GM12892 (cell line): ENCODE data around the gene SEC23IP.

Experiments
- DNase-seq: peaks from one replicate; pipeline ENCODE4 v3.0.0; 2011; ENCODE audit not compliant: insufficient read length
- FAIRE-seq: peaks from 2 replicates; lab custom pipeline; 2011; peaks lifted over from hg19 to GRCh38; lab: Jason Lieb, UNC
- POLR2A ChIP-seq: IDR thresholded peaks from 2 replicates; pipeline ENCODE4 v1.6.1; 2011; ENCODE audit warnings: low read depth, low read length, control low read depth
- POLR2AphosphoS5 ChIP-seq: IDR thresholded peaks from 2 replicates; pipeline ENCODE4 v1.6.1; 2011; ENCODE audit warnings: low read depth, low read length, control low read depth
- TAF1 ChIP-seq: IDR thresholded peaks from 2 replicates; pipeline ENCODE4 v1.6.1; 2011; ENCODE audit warnings: low read depth, mild to moderate bottlenecking, control low read depth, low read length, borderline replicate concordance

Gene SEC23IP

GRCh38 chr10:119928411-119928810, 35.9 kb downstream of the SEC23IP start:
- no peak for FAIRE-seq

GRCh38 chr10:119931871-119932270, 39.3 kb downstream of the SEC23IP start:
- TF ChIP-seq POLR2AphosphoS5: no peak
- no peak for DNase-seq
- no peak for FAIRE-seq

More at GRCh38 chr10:119928411-119928810, 35.9 kb downstream of the SEC23IP start:
- no peak for TF ChIP-seq POLR2AphosphoS5
- TF ChIP-seq TAF1: no peak
- TF ChIP-seq POLR2A: no peak
- DNase-seq: no peak

GRCh38 chr10:119932631-119933030, 40.1 kb downstream of the SEC23IP start:
- no peak for TF ChIP-seq TAF1
- no peak for TF ChIP-seq POLR2AphosphoS5
- TF ChIP-seq POLR2A: no peak
- FAIRE-seq (no peak), DNase-seq (no peak)

- DNase-seq (no peak), FAIRE-seq (peak; percentile 42)
- TF ChIP-seq TAF1 (no peak), POLR2A (no peak), POLR2AphosphoS5 (no peak)
These were observed 40.6 kb downstream of the SEC23IP start for GRCh38 chr10:119933179-119933578.

GRCh38 chr10:119940487-119940886, 48.0 kb downstream of the SEC23IP start:
- FAIRE-seq: no peak
- no peak for DNase-seq
- TF ChIP-seq POLR2A: no peak
- TF ChIP-seq TAF1: no peak
- no peak for TF ChIP-seq POLR2AphosphoS5

GRCh38 chr10:119942973-119943372, 50.4 kb downstream of the SEC23IP start:
- no peak for TF ChIP-seq POLR2A
- no peak for TF ChIP-seq POLR2AphosphoS5
- no peak for TF ChIP-seq TAF1
- FAIRE-seq: no peak
- DNase-seq: no peak

GRCh38 chr10:119945805-119946204, 53.3 kb downstream of the SEC23IP start:
- no peak for FAIRE-seq

GRCh38 chr10:119947300-119947699, 54.8 kb downstream of the SEC23IP start:
- no peak for DNase-seq
- TF ChIP-seq POLR2AphosphoS5: no peak
- no peak for TF ChIP-seq TAF1
- FAIRE-seq: no peak

More at GRCh38 chr10:119945805-119946204, 53.3 kb downstream of the SEC23IP start:
- TF ChIP-seq TAF1 (no peak), POLR2A (no peak)
- no peak for DNase-seq

GRCh38 chr10:119957451-119957850, 64.9 kb downstream of the SEC23IP start:
- DNase-seq (no peak), FAIRE-seq (no peak)
- TF ChIP-seq POLR2A (no peak), POLR2AphosphoS5 (no peak), TAF1 (no peak)

GRCh38 chr10:119962837-119963236, 70.3 kb downstream of the SEC23IP start:
- TF ChIP-seq POLR2AphosphoS5: no peak
- no peak for TF ChIP-seq POLR2A
- no peak for FAIRE-seq

GRCh38 chr10:119967066-119967465, 74.5 kb downstream of the SEC23IP start:
- FAIRE-seq: no peak
- DNase-seq: no peak
- TF ChIP-seq POLR2AphosphoS5 (no peak), POLR2A (no peak), TAF1 (no peak)

More at GRCh38 chr10:119962837-119963236, 70.3 kb downstream of the SEC23IP start:
- DNase-seq: no peak

GRCh38 chr10:119969609-119970008, 77.1 kb downstream of the SEC23IP start:
- TF ChIP-seq POLR2A (no peak), TAF1 (no peak), POLR2AphosphoS5 (no peak)
- no peak for FAIRE-seq
- no peak for DNase-seq

GRCh38 chr10:119970107-119970506, 77.6 kb downstream of the SEC23IP start:
- no peak for FAIRE-seq
- DNase-seq: no peak
- TF ChIP-seq POLR2AphosphoS5 (no peak), POLR2A (no peak)

GRCh38 chr10:119970963-119971362, 78.4 kb downstream of the SEC23IP start:
- FAIRE-seq (no peak), DNase-seq (no peak)
- TF ChIP-seq TAF1 (no peak), POLR2A (no peak), POLR2AphosphoS5 (no peak)
